GM18519 (cell line): ENCODE measurements around the gene NUTF2.

ENCODE experiments used
- ATAC-seq: cut with Tn5 transposase; IDR thresholded peaks from one replicate; pipeline ENCODE4 v1.9.1; 2021; ENCODE audit warnings: mild to moderate bottlenecking, moderate library complexity; ENCODE audit not compliant: unreplicated experiment, low FRiP score

Gene NUTF2

DNA sequence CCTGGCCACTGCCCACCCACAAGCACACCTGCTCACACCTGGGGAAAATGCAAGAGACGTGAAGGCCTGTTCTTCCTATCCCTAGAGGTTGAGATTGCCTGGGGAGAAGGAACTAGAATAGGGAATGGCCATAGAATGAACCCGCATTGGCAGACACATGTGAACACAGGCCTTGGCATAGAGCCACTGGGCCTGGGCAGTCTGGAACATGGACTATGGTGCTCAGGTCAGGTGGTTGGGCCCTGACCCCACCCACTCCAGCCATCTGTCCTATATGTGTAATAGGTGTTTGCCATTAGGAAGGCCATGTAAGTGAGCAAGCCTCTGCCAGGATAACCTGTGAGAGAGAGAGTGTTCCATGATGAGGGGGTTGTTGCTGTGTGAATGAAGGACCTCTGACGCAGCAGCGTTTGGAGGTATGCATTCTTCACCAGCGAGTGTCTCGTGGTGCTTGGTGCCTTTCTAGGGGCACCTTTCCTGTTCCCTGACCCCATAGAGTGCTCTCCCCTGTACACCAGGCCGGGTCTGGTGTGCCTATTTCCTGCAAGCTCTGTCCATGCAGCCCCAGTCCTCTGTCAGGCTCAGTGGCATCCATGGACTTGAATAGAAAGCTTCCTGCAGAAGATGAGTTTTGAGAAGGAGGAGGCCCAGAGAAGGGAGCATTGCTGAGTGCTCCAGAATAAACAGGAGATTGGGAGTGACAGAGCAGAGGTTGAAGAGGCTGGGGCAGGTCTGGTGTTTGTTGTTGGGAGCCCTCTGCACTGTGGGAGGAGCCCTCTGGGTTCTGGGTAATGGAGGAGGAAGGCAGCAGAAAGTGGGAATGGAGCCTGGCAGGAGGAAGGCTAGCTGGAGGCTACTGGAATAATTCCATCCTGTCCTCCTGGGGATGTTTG is 69.3 kb downstream of the NUTF2 start:
- ATAC-seq = no peak

GRCh38 chr16:67917140-67917851 is 70.6 kb downstream of the NUTF2 start:
- no peak for ATAC-seq

- no peak for ATAC-seq
Observed at GRCh38 chr16:67917852-67918236, 71.1 kb downstream of the NUTF2 start.

- no peak for ATAC-seq
Observed at GRCh38 chr16:67919622-67920221, 73.0 kb downstream of the NUTF2 start.
